ENCODE measurements around the gene SLC1A2.

The SLC1A2 gene

GRCh38 chr11:35334385-35335090 lies 84.8 kb downstream of the SLC1A2 start:
- no peak for DNase-seq
- intact Hi-C loops (cut with DNase I), result no loop called here

- no peak for DNase-seq
- intact Hi-C loops (cut with DNase I), result no loop called here
These were observed 86.8 kb downstream of the SLC1A2 start for GRCh38 chr11:35332524-35332923.

GRCh38 chr11:35330931-35331330 lies 88.4 kb downstream of the SLC1A2 start:
- no peak for DNase-seq

GRCh38 chr11:35330156-35330889 lies 89.0 kb downstream of the SLC1A2 start:
- intact Hi-C loops (cut with DNase I), result no loop called here
- DNase-seq, result no peak

More at GRCh38 chr11:35330931-35331330, 88.4 kb downstream of the SLC1A2 start:
- intact Hi-C loops (cut with DNase I), result no loop called here

- no peak for DNase-seq
- intact Hi-C loops (cut with DNase I), result no loop called here
These were observed 91.5 kb downstream of the SLC1A2 start for GRCh38 chr11:35327829-35328228.

- DNase-seq, result no peak
- intact Hi-C loops (cut with DNase I), result no loop called here
These were observed 93.0 kb downstream of the SLC1A2 start for GRCh38 chr11:35326266-35326879.

- no peak for DNase-seq
- intact Hi-C loops (cut with DNase I), result no loop called here
These were observed 94.4 kb downstream of the SLC1A2 start for GRCh38 chr11:35324981-35325380.

- no peak for DNase-seq
- intact Hi-C loops (cut with DNase I), result no loop called here
These were observed 95.0 kb downstream of the SLC1A2 start for GRCh38 chr11:35324183-35324886.

- intact Hi-C loops (cut with DNase I), result no loop called here
- DNase-seq, result no peak
These were observed 96.1 kb downstream of the SLC1A2 start for GRCh38 chr11:35323076-35323868.

- intact Hi-C loops (cut with DNase I), result no loop called here
- DNase-seq, result no peak
These were observed 96.9 kb downstream of the SLC1A2 start for GRCh38 chr11:35322318-35322979.

GRCh38 chr11:35321532-35322317 lies 97.6 kb downstream of the SLC1A2 start:
- intact Hi-C loops (cut with DNase I), result no loop called here

GRCh38 chr11:35321111-35321510 lies 98.2 kb downstream of the SLC1A2 start:
- intact Hi-C loops (cut with DNase I), result no loop called here

More at GRCh38 chr11:35321532-35322317, 97.6 kb downstream of the SLC1A2 start:
- DNase-seq, result no peak

GRCh38 chr11:35318977-35319925 lies 100.1 kb downstream of the SLC1A2 start:
- no peak for DNase-seq
- intact Hi-C loops (cut with DNase I), result no loop called here

More at GRCh38 chr11:35321111-35321510, 98.2 kb downstream of the SLC1A2 start:
- DNase-seq, result no peak

GRCh38 chr11:35318309-35318708 lies 101.0 kb downstream of the SLC1A2 start:
- no peak for DNase-seq
- intact Hi-C loops (cut with DNase I), result no loop called here

GRCh38 chr11:35317253-35317652 lies 102.1 kb downstream of the SLC1A2 start:
- no peak for DNase-seq
- intact Hi-C loops (cut with DNase I), result no loop called here

- intact Hi-C loops (cut with DNase I), result no loop called here
- no peak for DNase-seq
These were observed 103.2 kb downstream of the SLC1A2 start for GRCh38 chr11:35316161-35316560.

GRCh38 chr11:35313760-35314153 lies 105.6 kb downstream of the SLC1A2 start:
- DNase-seq, result no peak
- intact Hi-C loops (cut with DNase I), result no loop called here
